Prostate gland (tissue), 2 donors: ENCODE data around the gene C1orf105. TPM values are rescaled to one million over a fixed set of nuclear protein-coding genes. Genes with fewer than 3 reads are reported as not detected.
A peak's percentile ranks its signal among the peaks of the same experiment; 100 is the strongest.

ENCODE experiments used
- DNase-seq: peaks from one replicate; pipeline ENCODE4 v3.0.0-alpha.2; 2019; ENCODE audit warnings: low spot score
- H3K27ac ChIP-seq, 2 donors: fragments of 200-600 bp; sonication (generic); 2 replicates each; pipeline ENCODE4 v1.5.1; 2017 to 2019
- H3K27me3 ChIP-seq: fragments of 200-600 bp; sonication (generic); replicated peaks from 2 replicates; pipeline ENCODE4 v1.5.1; 2019; ENCODE audit not compliant: insufficient read depth
- H3K36me3 ChIP-seq, 2 donors: fragments of 200-600 bp; sonication (generic); 1 replicate in 1 of 2; 2 replicates in 1 of 2; pipeline versions ENCODE4 v1.5.1 to v1.8.1; 2017 to 2019
- H3K4me1 ChIP-seq: fragments of 200-600 bp; sonication (generic); replicated peaks from 2 replicates; pipeline ENCODE4 v1.5.1; 2019
- H3K4me3 ChIP-seq, 2 donors: fragments of 200-600 bp; sonication (generic); 2 replicates each; pipeline ENCODE4 v1.5.1; 2017 to 2019
- H3K9me3 ChIP-seq: fragments of 200-600 bp; sonication (generic); 2 replicates; pipeline ENCODE4 v1.5.1; 2017
- CTCF ChIP-seq, 4 experiments: fragments of 200-600 bp in 2 of 4; fragments of 450-650 bp in 2 of 4; sonication (generic) in 2 of 4; IDR thresholded peaks; 1 replicate in 3 of 4; 2 replicates in 1 of 4; pipeline ENCODE4 v1.5.1; 2016 to 2019; ENCODE audit warnings: antibody characterized with exemption in 4 of 4, mild to moderate bottlenecking in 2 of 4, moderate library complexity in 2 of 4
- POLR2A ChIP-seq: fragments of 450-650 bp; IDR thresholded peaks from one replicate; pipeline ENCODE4 v1.6.1; 2016; ENCODE audit warnings: antibody characterized with exemption, mild to moderate bottlenecking
- POLR2AphosphoS5 ChIP-seq: sonication (generic); formaldehyde crosslinking; IDR thresholded peaks from one replicate; pipeline ENCODE4 v1.6.1; 2017; ENCODE audit warnings: antibody characterized with exemption
- WGBS: methylation state at CpG from one replicate; pipeline ENCODE4 v1.1.5; 2018; 5-methylcytosine and 5-hydroxymethylcytosine counted together
- intact Hi-C: fragments of 100-400 bp; cut with DNase I; formaldehyde crosslinking; loops from one replicate; pipeline ENCODE4 v1.14.2; 2022
- total RNA-seq, 2 donors: library from RNA; depleted of rRNA; stranded (reverse); fragments of >200 nt; gene quantifications; one replicate each; pipeline ENCODE4 v1.1.0, GENCODE V29; 2016

The C1orf105 gene
- total RNA-seq, 2 donors from 2014 or later: 0.36 to 1.4 TPM

DNA sequence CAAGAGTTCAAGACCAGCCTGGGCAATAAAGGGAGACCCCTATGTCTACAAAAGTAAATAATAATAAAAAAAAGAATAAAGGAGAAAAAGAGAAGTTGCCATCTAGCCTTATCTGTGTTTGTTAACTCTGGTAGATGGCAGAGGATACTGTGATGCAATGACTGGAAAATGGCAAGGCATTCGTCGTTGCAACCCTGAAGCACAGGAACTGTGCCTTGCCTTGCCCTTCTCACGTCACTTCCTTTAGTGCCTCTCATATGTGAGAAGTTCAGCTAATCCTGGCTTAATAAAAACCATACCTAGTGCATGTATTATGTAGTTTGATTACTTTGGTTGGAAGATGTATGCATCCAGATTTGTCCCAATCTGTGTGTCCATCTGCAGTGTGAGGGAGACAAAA lies 49.2 kb downstream of the C1orf105 start:
- Histone ChIP-seq H3K27ac (no peak overlapping the region), H3K36me3 (no peaks in the 10 kb centered on the region), H3K4me1 (no peaks in the 10 kb centered on the region), H3K9me3 (no peaks in the 10 kb centered on the region), H3K27me3 (no peaks in the 10 kb centered on the region), H3K4me3 (no peak overlapping the region)
- TF ChIP-seq POLR2A (no peak), CTCF (IDR thresholded peaks at IDR 0.05) (no peak), POLR2AphosphoS5 (no peak)
- DNase-seq: no peak
- WGBS: 61% methylated on average over 3 of the region's 3 CpGs
- intact Hi-C loops: no loop called here

- 36% methylated on average over 2 of the region's 2 CpGs for WGBS
Observed at GRCh38 chr1:172470149-172470548, 49.7 kb downstream of the C1orf105 start.

GRCh38 chr1:172471666-172472065 lies 51.2 kb downstream of the C1orf105 start:
- 96% methylated on average over 1 of the region's 1 CpG for WGBS
- intact Hi-C loops: no loop called here
- Histone ChIP-seq H3K27ac (no peak overlapping the region), H3K27me3 (no peaks in the 10 kb centered on the region), H3K36me3 (no peaks in the 10 kb centered on the region), H3K9me3 (no peaks in the 10 kb centered on the region), H3K4me3 (no peak overlapping the region), H3K4me1 (no peaks in the 10 kb centered on the region)
- no peak for DNase-seq
- no peak for TF ChIP-seq POLR2AphosphoS5
- TF ChIP-seq POLR2A: no peak
- no peak for TF ChIP-seq CTCF (IDR thresholded peaks at IDR 0.05)

More at GRCh38 chr1:172470149-172470548, 49.7 kb downstream of the C1orf105 start:
- intact Hi-C loops: no loop called here
- no peaks in the 10 kb centered on the region for H3K27me3 ChIP-seq
- no peak for DNase-seq
- no peaks in the 10 kb centered on the region for H3K4me1 ChIP-seq
- no peak overlapping the region for H3K4me3 ChIP-seq
- TF ChIP-seq CTCF (IDR thresholded peaks at IDR 0.05) (no peak), POLR2AphosphoS5 (peak; percentile 36)
- H3K36me3 ChIP-seq: no peaks in the 10 kb centered on the region
- no peak overlapping the region for H3K27ac ChIP-seq
- H3K9me3 ChIP-seq: no peaks in the 10 kb centered on the region

GRCh38 chr1:172472495-172472894 lies 52.0 kb downstream of the C1orf105 start:
- intact Hi-C loops: no loop called here
- no peaks in the 10 kb centered on the region for H3K9me3 ChIP-seq
- no peak for DNase-seq
- H3K27ac ChIP-seq: no peak overlapping the region
- no peaks in the 10 kb centered on the region for H3K36me3 ChIP-seq
- no peaks in the 10 kb centered on the region for H3K4me1 ChIP-seq
- no peaks in the 10 kb centered on the region for H3K27me3 ChIP-seq
- TF ChIP-seq POLR2AphosphoS5: no peak
- no peak for TF ChIP-seq POLR2A
- WGBS: 64% methylated on average over 1 of the region's 1 CpG
- no peak overlapping the region for H3K4me3 ChIP-seq

GRCh38 chr1:172473302-172473701 lies 52.8 kb downstream of the C1orf105 start:
- Histone ChIP-seq H3K9me3 (no peaks in the 10 kb centered on the region), H3K27ac (no peak overlapping the region), H3K27me3 (no peaks in the 10 kb centered on the region), H3K4me1 (no peaks in the 10 kb centered on the region), H3K36me3 (no peaks in the 10 kb centered on the region), H3K4me3 (no peak overlapping the region)
- TF ChIP-seq POLR2AphosphoS5 (no peak), POLR2A (no peak), CTCF (IDR thresholded peaks at IDR 0.05) (no peak)
- intact Hi-C loops: no loop called here
- DNase-seq: no peak
- 25% methylated on average over 3 of the region's 3 CpGs for WGBS
